OCI-LY1 (cell line): ENCODE data around the gene SMARCAD1.

Source experiments
- H2AFZ ChIP-seq: fragments of 200-600 bp; sonication (generic), shearing (Covaris generic); 2 replicates; pipeline ENCODE4 v1.6.0; 2014; ENCODE audit warnings: antibody characterized with exemption, mild to moderate bottlenecking, low read length
- H3F3A ChIP-seq: fragments of 200-600 bp; sonication (generic), shearing (Covaris generic); 2 replicates; pipeline ENCODE4 v1.6.0; 2014; ENCODE audit warnings: mild to moderate bottlenecking, antibody characterized with exemption, low read length, moderate library complexity; ENCODE audit not compliant: insufficient read depth
- H3K27ac ChIP-seq: fragments of 200-600 bp; sonication (generic); 2 replicates; pipeline ENCODE4 v1.5.1; 2014; ENCODE audit warnings: low read length, mixed run types, mild to moderate bottlenecking, low read depth; ENCODE audit not compliant: poor library complexity, severe bottlenecking
- H3K27me3 ChIP-seq: fragments of 200-600 bp; sonication (generic); 2 replicates; pipeline ENCODE4 v1.6.0; 2014; ENCODE audit warnings: antibody characterized with exemption, mild to moderate bottlenecking, low read length, moderate library complexity; ENCODE audit not compliant: insufficient read depth
- H3K36me3 ChIP-seq: fragments of 200-600 bp; sonication (generic); 2 replicates; pipeline ENCODE4 v1.6.1; 2014; ENCODE audit warnings: mild to moderate bottlenecking, antibody characterized with exemption, low read length, moderate library complexity, mixed read lengths; ENCODE audit not compliant: insufficient read depth
- H3K4me1 ChIP-seq: fragments of 200-600 bp; sonication (generic); 2 replicates; pipeline ENCODE4 v1.5.1; 2014; ENCODE audit warnings: mild to moderate bottlenecking, low read length, moderate library complexity; ENCODE audit not compliant: insufficient read depth, severe bottlenecking
- H3K4me2 ChIP-seq: fragments of 200-600 bp; sonication (generic), shearing (Covaris generic); 2 replicates; pipeline ENCODE4 v1.6.1; 2014; ENCODE audit warnings: low read length
- H3K4me3 ChIP-seq: fragments of 200-600 bp; sonication (generic); 2 replicates; pipeline ENCODE4 v1.5.1; 2014; ENCODE audit warnings: low read length, low read depth, mild to moderate bottlenecking, mixed read lengths; ENCODE audit not compliant: poor library complexity, severe bottlenecking
- H3K79me2 ChIP-seq: fragments of 200-600 bp; shearing (Covaris generic); 2 replicates; pipeline ENCODE4 v1.6.1; 2016; ENCODE audit warnings: mixed run types, low read length, mixed read lengths; ENCODE audit not compliant: insufficient read depth
- H3K9ac ChIP-seq: fragments of 200-600 bp; sonication (generic), shearing (Covaris generic); 2 replicates; pipeline ENCODE4 v1.6.1; 2014; ENCODE audit warnings: mild to moderate bottlenecking, low read length, mixed read lengths
- H3K9me2 ChIP-seq: fragments of 200-600 bp; sonication (generic), shearing (Covaris generic); 2 replicates; pipeline ENCODE4 v1.6.1; 2014; ENCODE audit warnings: low read depth, mild to moderate bottlenecking, low read length, mixed read lengths
- H3K9me3 ChIP-seq: fragments of 200-600 bp; shearing (Covaris generic); 2 replicates; pipeline ENCODE4 v1.6.1; 2014; ENCODE audit warnings: low read length, mixed read lengths
- H4K20me1 ChIP-seq: fragments of 200-600 bp; sonication (generic), shearing (Covaris generic); 2 replicates; pipeline ENCODE4 v1.6.0; 2016; ENCODE audit warnings: mild to moderate bottlenecking, low read length; ENCODE audit not compliant: insufficient read depth
- CTCF ChIP-seq: fragments of 200-600 bp; sonication (generic), shearing (Covaris generic); IDR thresholded peaks from 2 replicates; pipeline ENCODE4 v1.5.1; 2017; ENCODE audit warnings: mild to moderate bottlenecking, antibody characterized with exemption, low read length, moderate library complexity, mixed read lengths
- EZH2 ChIP-seq: fragments of 200-600 bp; sonication (generic), shearing (Covaris generic); IDR thresholded peaks from 2 replicates; pipeline ENCODE4 v1.8.0; 2017; ENCODE audit warnings: borderline replicate concordance, mixed run types, mild to moderate bottlenecking, antibody characterized with exemption, low read length, moderate library complexity, mixed read lengths

Gene SMARCAD1

DNA sequence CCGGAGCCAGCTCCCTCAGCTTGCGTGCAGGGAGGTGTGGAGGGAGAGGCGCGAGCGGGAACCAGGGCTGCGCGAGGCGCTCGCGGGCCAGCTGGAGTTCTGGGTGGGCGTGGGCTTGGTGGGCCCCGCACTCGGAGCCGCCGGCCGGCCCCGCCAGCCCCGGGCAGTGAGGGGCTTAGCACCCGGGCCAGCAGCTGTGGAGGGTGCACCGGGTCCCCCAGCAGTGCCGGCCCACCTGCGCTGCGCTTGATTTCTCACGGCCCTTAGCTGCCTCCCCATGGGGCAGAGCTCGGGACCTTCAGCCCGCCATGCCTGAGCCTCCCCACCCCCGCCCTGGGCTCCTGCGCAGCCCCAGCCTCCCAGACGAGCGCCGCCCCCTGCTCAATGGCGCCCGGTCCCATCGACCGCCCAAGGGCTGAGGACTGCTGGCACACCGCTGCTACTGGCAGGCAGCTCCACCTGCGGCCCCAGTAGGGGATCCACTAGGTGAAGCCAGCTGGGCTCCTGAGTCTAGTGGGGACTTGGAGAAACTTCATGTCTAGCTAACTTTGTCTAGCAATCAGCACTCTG, 37.8 kb upstream of the SMARCAD1 start:
- TF ChIP-seq EZH2 (no peak), CTCF (no peak)
- H2AFZ ChIP-seq = no peak overlapping the region
- H3K79me2 ChIP-seq = no peaks in the 10 kb centered on the region
- no peaks in the 10 kb centered on the region for H4K20me1 ChIP-seq
- H3K9me3 ChIP-seq = no peaks in the 10 kb centered on the region
- no peak overlapping the region for H3K9ac ChIP-seq
- H3K4me2 ChIP-seq = no peak overlapping the region
- no peak overlapping the region for H3K4me3 ChIP-seq
- no peaks in the 10 kb centered on the region for H3K4me1 ChIP-seq
- no peaks in the 10 kb centered on the region for H3K36me3 ChIP-seq
- no peaks in the 10 kb centered on the region for H3K9me2 ChIP-seq
- H3K27me3 ChIP-seq = no peaks in the 10 kb centered on the region
- no peak overlapping the region for H3K27ac ChIP-seq
- no peaks in the 10 kb centered on the region for H3F3A ChIP-seq

DNA sequence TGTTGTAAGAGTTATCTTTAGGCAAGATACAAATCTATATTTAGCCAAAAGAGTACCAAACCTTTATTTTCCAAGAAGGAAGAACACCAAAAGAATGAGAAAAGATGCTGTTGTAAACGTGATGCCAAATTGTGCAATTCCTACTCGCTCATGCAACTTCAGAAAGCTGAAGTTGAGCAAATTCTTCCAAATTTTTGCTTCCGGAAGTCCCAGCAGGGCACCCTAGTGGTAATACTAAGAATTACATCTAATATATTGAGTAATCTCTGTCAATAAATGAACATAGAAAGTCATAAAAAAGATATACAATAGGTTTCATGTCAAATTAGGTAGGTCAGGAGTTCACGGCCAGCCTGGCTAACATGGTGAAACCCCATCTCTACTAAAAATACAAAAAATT, 36.0 kb upstream of the SMARCAD1 start:
- Histone ChIP-seq H3K9me2 (no peaks in the 10 kb centered on the region), H3K9me3 (no peaks in the 10 kb centered on the region), H3K4me3 (no peak overlapping the region), H4K20me1 (no peaks in the 10 kb centered on the region), H3K36me3 (no peaks in the 10 kb centered on the region), H3K27me3 (no peaks in the 10 kb centered on the region), H3K9ac (no peak overlapping the region), H3F3A (no peaks in the 10 kb centered on the region), H3K4me1 (no peaks in the 10 kb centered on the region), H2AFZ (no peak overlapping the region; the same call in 1 of the 2 replicates), H3K27ac (no peak overlapping the region), H3K79me2 (no peaks in the 10 kb centered on the region), H3K4me2 (no peak overlapping the region)
- TF ChIP-seq CTCF (peak; percentile 48; the same call in 1 of the 2 replicates), EZH2 (no peak)

GRCh38 chr4:94175553-94176261, 32.0 kb upstream of the SMARCAD1 start:
- H3K9me3 ChIP-seq = no peaks in the 10 kb centered on the region
- no peaks in the 10 kb centered on the region for H4K20me1 ChIP-seq
- H3K4me3 ChIP-seq = no peak overlapping the region
- H3K9me2 ChIP-seq = no peaks in the 10 kb centered on the region
- H3K27ac ChIP-seq = no peak overlapping the region
- H3K4me1 ChIP-seq = no peaks in the 10 kb centered on the region
- no peaks in the 10 kb centered on the region for H3K79me2 ChIP-seq
- H3K9ac ChIP-seq = no peak overlapping the region
- no peaks in the 10 kb centered on the region for H3K27me3 ChIP-seq
- TF ChIP-seq EZH2 = no peak
- TF ChIP-seq CTCF = no peak
- H3F3A ChIP-seq = no peaks in the 10 kb centered on the region
- no peak overlapping the region for H3K4me2 ChIP-seq
- H2AFZ ChIP-seq = no peak overlapping the region
- no peaks in the 10 kb centered on the region for H3K36me3 ChIP-seq
